ACC112 (cell line): ENCODE results near the gene THAP6.

ENCODE experiments used
- H2AFZ ChIP-seq: fragments of 200-600 bp; sonication (generic); one replicate; pipeline ENCODE4 v1.6.0; 2017; ENCODE audit warnings: antibody characterized with exemption, low read length; ENCODE audit not compliant: unreplicated experiment
- H3K27ac ChIP-seq: fragments of 200-600 bp; sonication (generic); 2 replicates; pipeline ENCODE4 v1.5.1; 2014; ENCODE audit warnings: low read depth, mild to moderate bottlenecking, antibody characterized with exemption, low read length, moderate library complexity
- H3K27me3 ChIP-seq: fragments of 200-600 bp; sonication (generic); 2 replicates; pipeline ENCODE4 v1.6.1; 2014; ENCODE audit warnings: mild to moderate bottlenecking, antibody characterized with exemption, low read length, moderate library complexity, mixed read lengths; ENCODE audit not compliant: insufficient read depth
- H3K36me3 ChIP-seq: fragments of 200-600 bp; sonication (generic); 2 replicates; pipeline ENCODE4 v1.6.1; 2016; ENCODE audit warnings: mild to moderate bottlenecking, antibody characterized with exemption, low read length, moderate library complexity, mixed read lengths; ENCODE audit not compliant: insufficient read depth
- H3K4me1 ChIP-seq: fragments of 200-600 bp; sonication (generic); one replicate; pipeline ENCODE4 v1.6.1; 2016; ENCODE audit warnings: low read length, mixed read lengths; ENCODE audit not compliant: insufficient read depth, unreplicated experiment, control insufficient read depth
- H3K4me3 ChIP-seq: fragments of 200-600 bp; sonication (generic); 2 replicates; pipeline ENCODE4 v1.5.1; 2014; ENCODE audit warnings: mild to moderate bottlenecking, low read depth, low read length
- H3K79me2 ChIP-seq: fragments of 200-600 bp; sonication (generic); one replicate; pipeline ENCODE4 v1.6.0; 2016; ENCODE audit warnings: low read length; ENCODE audit not compliant: control insufficient read depth, unreplicated experiment, insufficient read depth

THAP6 gene

GRCh38 chr4:75514131-75514948, at the start of gene THAP6, which contains the start of gene RCHY1:
THAP6 (plus strand) TSS chr4:75514473; CDS start chr4:75515453, 980 bp downstream.
RCHY1 (minus strand) TSS chr4:75514403; CDS start chr4:75514286, 117 bp downstream.
- H3K79me2 ChIP-seq, result peaks cover 54% of the 10 kb centered on the region

GRCh38 chr4:75469896-75470295, 44.4 kb upstream of the THAP6 start:
- no peak overlapping the region for H2AFZ ChIP-seq
- H3K79me2 ChIP-seq, result no peaks in the 10 kb centered on the region
- H3K27me3 ChIP-seq, result no peaks in the 10 kb centered on the region
- H3K4me1 ChIP-seq, result no peaks in the 10 kb centered on the region
- no peak overlapping the region for H3K4me3 ChIP-seq
- no peak overlapping the region for H3K27ac ChIP-seq
- no peaks in the 10 kb centered on the region for H3K36me3 ChIP-seq

More at GRCh38 chr4:75514131-75514948, at the start of gene THAP6, which contains the start of gene RCHY1:
- Histone ChIP-seq H3K36me3 (peaks cover 17% of the 10 kb centered on the region), H3K27ac (peak within 1 kb of the TSS; percentile 82), H3K4me1 (peaks cover 31% of the 10 kb centered on the region), H2AFZ (peak within 1 kb of the TSS; percentile 94), H3K4me3 (peak within 1 kb of the TSS; percentile 94), H3K27me3 (no peaks in the 10 kb centered on the region)

GRCh38 chr4:75470738-75471137, 43.5 kb upstream of the THAP6 start:
- Histone ChIP-seq H3K4me3 (no peak overlapping the region), H3K79me2 (no peaks in the 10 kb centered on the region), H2AFZ (no peak overlapping the region), H3K27ac (no peak overlapping the region), H3K36me3 (no peaks in the 10 kb centered on the region), H3K27me3 (no peaks in the 10 kb centered on the region), H3K4me1 (no peaks in the 10 kb centered on the region)

- Histone ChIP-seq H3K36me3 (peaks cover 26% of the 10 kb centered on the region), H3K4me1 (no peaks in the 10 kb centered on the region), H3K27me3 (no peaks in the 10 kb centered on the region), H3K79me2 (no peaks in the 10 kb centered on the region), H2AFZ (no peak overlapping the region), H3K27ac (no peak overlapping the region), H3K4me3 (no peak overlapping the region)
Measured at GRCh38 chr4:75477201-75477600, 37.1 kb upstream of the THAP6 start.

GRCh38 chr4:75484190-75484589, 30.1 kb upstream of the THAP6 start:
- Histone ChIP-seq H3K36me3 (peaks cover 37% of the 10 kb centered on the region), H2AFZ (no peak overlapping the region), H3K27me3 (no peaks in the 10 kb centered on the region), H3K27ac (no peak overlapping the region), H3K4me3 (no peak overlapping the region), H3K79me2 (no peaks in the 10 kb centered on the region), H3K4me1 (no peaks in the 10 kb centered on the region)

GRCh38 chr4:75490155-75490554, 24.1 kb upstream of the THAP6 start:
- Histone ChIP-seq H3K27ac (no peak overlapping the region), H3K27me3 (no peaks in the 10 kb centered on the region), H3K36me3 (peaks cover 21% of the 10 kb centered on the region), H2AFZ (no peak overlapping the region), H3K4me3 (no peak overlapping the region), H3K79me2 (peaks cover 5% of the 10 kb centered on the region), H3K4me1 (peaks cover 9% of the 10 kb centered on the region)

GRCh38 chr4:75494563-75494962, 19.7 kb upstream of the THAP6 start:
- peaks cover 28% of the 10 kb centered on the region for H3K36me3 ChIP-seq

GRCh38 chr4:75495476-75495875, 18.8 kb upstream of the THAP6 start:
- H3K4me1 ChIP-seq, result peaks cover 20% of the 10 kb centered on the region
- peak overlapping the region; percentile 7; the same call in 1 of the 2 replicates for H3K27ac ChIP-seq
- H3K36me3 ChIP-seq, result peaks cover 33% of the 10 kb centered on the region
- no peak overlapping the region for H2AFZ ChIP-seq
- peaks cover 24% of the 10 kb centered on the region for H3K79me2 ChIP-seq
- no peak overlapping the region for H3K4me3 ChIP-seq
- H3K27me3 ChIP-seq, result no peaks in the 10 kb centered on the region

More at GRCh38 chr4:75494563-75494962, 19.7 kb upstream of the THAP6 start:
- peaks cover 24% of the 10 kb centered on the region for H3K79me2 ChIP-seq
- H3K27me3 ChIP-seq, result no peaks in the 10 kb centered on the region
- peaks cover 20% of the 10 kb centered on the region for H3K4me1 ChIP-seq
- peak overlapping the region; percentile 24 for H3K27ac ChIP-seq
- H3K4me3 ChIP-seq, result peak overlapping the region; percentile 55
- no peak overlapping the region for H2AFZ ChIP-seq

GRCh38 chr4:75496406-75496805, 17.9 kb upstream of the THAP6 start:
- Histone ChIP-seq H3K27me3 (no peaks in the 10 kb centered on the region), H3K4me1 (peaks cover 20% of the 10 kb centered on the region), H2AFZ (no peak overlapping the region), H3K4me3 (no peak overlapping the region), H3K79me2 (peaks cover 24% of the 10 kb centered on the region), H3K27ac (no peak overlapping the region), H3K36me3 (peaks cover 33% of the 10 kb centered on the region)

GRCh38 chr4:75497133-75497532, 17.1 kb upstream of the THAP6 start:
- peak overlapping the region; percentile 47; the same call in 1 of the 2 replicates for H3K27ac ChIP-seq
- H3K36me3 ChIP-seq, result peaks cover 31% of the 10 kb centered on the region
- no peaks in the 10 kb centered on the region for H3K27me3 ChIP-seq
- H2AFZ ChIP-seq, result no peak overlapping the region
- peaks cover 20% of the 10 kb centered on the region for H3K4me1 ChIP-seq
- peaks cover 24% of the 10 kb centered on the region for H3K79me2 ChIP-seq
- peak overlapping the region; percentile 30; the same call in 1 of the 2 replicates for H3K4me3 ChIP-seq

- Histone ChIP-seq H3K79me2 (peaks cover 24% of the 10 kb centered on the region), H3K4me3 (no peak overlapping the region), H3K36me3 (peaks cover 36% of the 10 kb centered on the region), H3K27ac (no peak overlapping the region), H3K27me3 (no peaks in the 10 kb centered on the region), H3K4me1 (peaks cover 20% of the 10 kb centered on the region), H2AFZ (no peak overlapping the region)
Measured at GRCh38 chr4:75498041-75498440, 16.2 kb upstream of the THAP6 start.
